HFF-Myc (cell line): ENCODE results near the gene OTOF.

Source experiments
- DNase-seq: peaks from one replicate; pipeline ENCODE4 v3.0.0-alpha.2; 2011; ENCODE audit warnings: low read depth; ENCODE audit errors: extremely low read depth
- H3K4me3 ChIP-seq: replicated peaks from 2 replicates; pipeline ENCODE4 v1.5.1; 2011; ENCODE audit warnings: low read depth, mild to moderate bottlenecking, control low read depth, low read length
- CTCF ChIP-seq: IDR thresholded peaks from 2 replicates; pipeline ENCODE4 v1.5.1; 2012; ENCODE audit warnings: mild to moderate bottlenecking, low read depth, low read length, control low read depth; ENCODE audit errors: missing control alignments

OTOF gene

GRCh38 chr2:26493566-26493965 is 15.6 kb upstream of the OTOF start:
- TF ChIP-seq CTCF, result no peak
- DNase-seq, result no peak

GRCh38 chr2:26492749-26493515 is 15.0 kb upstream of the OTOF start:
- TF ChIP-seq CTCF, result no peak
- no peak overlapping the region for H3K4me3 ChIP-seq
- DNase-seq, result no peak

More at GRCh38 chr2:26493566-26493965, 15.6 kb upstream of the OTOF start:
- H3K4me3 ChIP-seq, result no peak overlapping the region

GRCh38 chr2:26491563-26492167 is 13.7 kb upstream of the OTOF start:
- no peak overlapping the region for H3K4me3 ChIP-seq

GRCh38 chr2:26489213-26489850 is 11.4 kb upstream of the OTOF start:
- H3K4me3 ChIP-seq, result no peak overlapping the region
- no peak for TF ChIP-seq CTCF
- no peak for DNase-seq

More at GRCh38 chr2:26491563-26492167, 13.7 kb upstream of the OTOF start:
- no peak for DNase-seq
- no peak for TF ChIP-seq CTCF

- TF ChIP-seq CTCF, result no peak
- no peak for DNase-seq
- no peak overlapping the region for H3K4me3 ChIP-seq
These were observed 10.7 kb upstream of the OTOF start for GRCh38 chr2:26488463-26489212.

DNA sequence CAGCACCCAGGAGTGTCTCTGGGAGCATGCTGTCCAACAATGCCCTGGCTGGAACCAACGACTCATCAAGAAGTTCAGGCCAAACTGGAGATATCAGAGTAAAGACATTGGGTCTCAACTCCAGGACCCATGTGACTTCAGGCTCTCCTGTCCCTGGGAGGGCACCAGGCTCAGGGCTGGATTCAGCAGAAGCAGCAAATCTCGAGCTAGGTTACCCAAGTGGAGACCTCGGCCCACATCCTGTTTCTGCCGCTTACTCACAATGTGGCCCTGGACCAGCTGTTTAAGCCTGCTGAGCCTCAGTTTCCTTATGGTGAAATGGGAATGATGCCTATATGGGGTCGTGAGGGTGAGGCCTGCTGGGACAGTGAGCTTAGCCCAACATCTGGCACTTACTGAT is 9.3 kb upstream of the OTOF start:
- H3K4me3 ChIP-seq, result no peak overlapping the region
- TF ChIP-seq CTCF, result no peak

More for the DNA sequence above, 9.3 kb upstream of the OTOF start:
- DNase-seq, result no peak
